ENCODE measurements around the gene DNM3. TPM values are rescaled to one million over a fixed set of nuclear protein-coding genes. Genes with fewer than 3 reads are reported as not detected.

The DNM3 gene
- polyA plus RNA-seq, 1 donor (not counting 4 experiments of a cell fraction or from before 2014, with no cell fraction given) = 2.0 TPM

DNA sequence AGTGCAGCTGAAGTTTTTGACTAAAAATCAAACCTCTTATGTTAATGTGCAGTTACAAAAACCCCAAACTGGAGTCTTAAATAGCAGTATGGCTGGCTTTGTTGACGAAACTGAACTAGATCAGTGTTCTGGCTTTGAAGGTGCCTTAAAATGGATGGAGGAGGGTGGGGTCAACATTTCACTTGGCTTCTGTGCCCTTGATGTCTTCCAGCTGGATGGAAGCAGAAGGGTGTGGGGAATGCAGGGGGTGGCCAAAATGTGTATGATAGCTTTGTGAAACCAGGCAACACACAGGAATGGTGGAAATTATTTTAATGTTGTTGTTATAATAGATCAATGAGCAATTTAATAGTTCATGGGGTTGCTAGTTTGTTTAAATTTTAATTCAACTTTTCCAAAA, 482.4 kb downstream of the DNM3 start:
- Histone ChIP-seq H3K4me3 (ENCODE audit: control insufficient read depth in 2 of 3, extremely low read depth in 1 of 3, insufficient read depth in 2 of 3, low read depth in 1 of 3, low read length in 3 of 3) (peak overlapping the region in 2 of 3 experiments; percentile 25 to 59), H2AFZ (ENCODE audit: control insufficient read depth, low read length) (peak overlapping the region; percentile 70), H3K9me1 (ENCODE audit: control insufficient read depth, extremely low read depth, insufficient read depth, low read length) (no peaks in the 10 kb centered on the region), H3K27ac (ENCODE audit: control insufficient read depth, insufficient read depth, low read length) (peak overlapping the region; percentile 82), H3K79me2 (ENCODE audit: control insufficient read depth, insufficient read depth, low read length) (no peaks in the 10 kb centered on the region), H4K20me1 (ENCODE audit: control insufficient read depth, extremely low read depth, insufficient read depth, low read length) (no peaks in the 10 kb centered on the region), H3K4me1 (ENCODE audit: control insufficient read depth, extremely low read depth, insufficient read depth, low read length) (peaks cover 48% of the 10 kb centered on the region), H3K36me3 (ENCODE audit: control insufficient read depth in 2 of 2, extremely low read depth in 1 of 2, insufficient read depth in 2 of 2, low read length in 2 of 2) (no peaks in the 10 kb centered on the region), H3K27me3 (ENCODE audit: control insufficient read depth, extremely low read depth, insufficient read depth, low read length) (no peaks in the 10 kb centered on the region), H3K9ac (ENCODE audit: control insufficient read depth, extremely low read depth, insufficient read depth, low read length) (no peak overlapping the region), H3K9me3 (ENCODE audit: control insufficient read depth, low read depth, low read length) (no peaks in the 10 kb centered on the region), H3K4me2 (ENCODE audit: control insufficient read depth, extremely low read depth, insufficient read depth, low read depth, low read length) (peak overlapping the region; percentile 95)
- TF ChIP-seq CTCF (optimal IDR thresholded peaks at IDR 0.05 in 1 of 3, IDR thresholded peaks at IDR 0.05 in 1 of 3, conservative IDR thresholded peaks at IDR 0.05 in 1 of 3; ENCODE audit: extremely low read depth in 1 of 3, insufficient read depth in 2 of 3, low read length in 3 of 3) (no peak), EZH2 (IDR thresholded peaks at IDR 0.05; ENCODE audit: low read length) (no peak)
- dilution Hi-C loops (cut with MboI; ENCODE audit: extremely low pct_ligation_motif_present, low sequenced_read_pairs) = no loop called here
- no peak for DNase-seq (ENCODE audit: low read depth, low spot score)
- FAIRE-seq = no peak

DNA sequence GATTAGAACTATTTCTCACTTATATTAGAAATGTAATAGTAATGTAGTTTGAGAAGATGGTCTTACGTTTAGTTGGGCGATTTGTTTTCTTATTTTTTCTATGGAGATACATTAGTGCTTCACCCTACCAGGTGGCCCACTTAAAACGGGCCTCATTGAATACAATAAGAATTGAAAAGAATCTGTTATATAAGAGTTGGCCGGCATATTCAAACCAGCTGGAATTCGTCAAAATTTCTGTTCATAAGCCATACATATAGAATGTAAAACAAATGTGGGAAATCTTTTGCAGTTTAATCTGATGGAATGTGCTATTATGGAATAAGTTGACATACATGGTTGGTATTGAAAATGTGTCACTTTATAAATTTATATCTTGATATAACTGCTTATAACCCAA, 482.8 kb downstream of the DNM3 start:
- Histone ChIP-seq H3K27ac (ENCODE audit: control insufficient read depth, insufficient read depth, low read length) (no peak overlapping the region), H2AFZ (ENCODE audit: control insufficient read depth, low read length) (no peak overlapping the region), H3K79me2 (ENCODE audit: control insufficient read depth, insufficient read depth, low read length) (no peaks in the 10 kb centered on the region), H3K4me2 (ENCODE audit: control insufficient read depth, extremely low read depth, insufficient read depth, low read depth, low read length) (peak overlapping the region; percentile 95), H3K27me3 (ENCODE audit: control insufficient read depth, extremely low read depth, insufficient read depth, low read length) (no peaks in the 10 kb centered on the region), H3K36me3 (ENCODE audit: control insufficient read depth in 2 of 2, extremely low read depth in 1 of 2, insufficient read depth in 2 of 2, low read length in 2 of 2) (no peaks in the 10 kb centered on the region), H3K9me1 (ENCODE audit: control insufficient read depth, extremely low read depth, insufficient read depth, low read length) (no peaks in the 10 kb centered on the region), H3K4me3 (ENCODE audit: control insufficient read depth in 2 of 3, extremely low read depth in 1 of 3, insufficient read depth in 2 of 3, low read depth in 1 of 3, low read length in 3 of 3) (no peak overlapping the region), H4K20me1 (ENCODE audit: control insufficient read depth, extremely low read depth, insufficient read depth, low read length) (no peaks in the 10 kb centered on the region), H3K9ac (ENCODE audit: control insufficient read depth, extremely low read depth, insufficient read depth, low read length) (no peak overlapping the region), H3K4me1 (ENCODE audit: control insufficient read depth, extremely low read depth, insufficient read depth, low read length) (peaks cover 48% of the 10 kb centered on the region), H3K9me3 (ENCODE audit: control insufficient read depth, low read depth, low read length) (no peaks in the 10 kb centered on the region)
- TF ChIP-seq EZH2 (IDR thresholded peaks at IDR 0.05; ENCODE audit: low read length) (no peak), CTCF (optimal IDR thresholded peaks at IDR 0.05 in 1 of 3, IDR thresholded peaks at IDR 0.05 in 1 of 3, conservative IDR thresholded peaks at IDR 0.05 in 1 of 3; ENCODE audit: extremely low read depth in 1 of 3, insufficient read depth in 2 of 3, low read length in 3 of 3) (no peak)
- DNase-seq (ENCODE audit: low read depth, low spot score) (no peak), FAIRE-seq (no peak)
- dilution Hi-C loops (cut with MboI; ENCODE audit: extremely low pct_ligation_motif_present, low sequenced_read_pairs) = no loop called here
